HG03571 (cell line): ENCODE measurements around the gene CABP2.
"Not testable (repeated sequence)": the region's sequence is repeated elsewhere in the genome, so short reads cannot be mapped to it uniquely, and the experiment has no call there.

ENCODE experiments used
- ATAC-seq: cut with Tn5 transposase; IDR thresholded peaks from one replicate; pipeline ENCODE4 v1.9.1; 2021; ENCODE audit not compliant: unreplicated experiment

The CABP2 gene

DNA sequence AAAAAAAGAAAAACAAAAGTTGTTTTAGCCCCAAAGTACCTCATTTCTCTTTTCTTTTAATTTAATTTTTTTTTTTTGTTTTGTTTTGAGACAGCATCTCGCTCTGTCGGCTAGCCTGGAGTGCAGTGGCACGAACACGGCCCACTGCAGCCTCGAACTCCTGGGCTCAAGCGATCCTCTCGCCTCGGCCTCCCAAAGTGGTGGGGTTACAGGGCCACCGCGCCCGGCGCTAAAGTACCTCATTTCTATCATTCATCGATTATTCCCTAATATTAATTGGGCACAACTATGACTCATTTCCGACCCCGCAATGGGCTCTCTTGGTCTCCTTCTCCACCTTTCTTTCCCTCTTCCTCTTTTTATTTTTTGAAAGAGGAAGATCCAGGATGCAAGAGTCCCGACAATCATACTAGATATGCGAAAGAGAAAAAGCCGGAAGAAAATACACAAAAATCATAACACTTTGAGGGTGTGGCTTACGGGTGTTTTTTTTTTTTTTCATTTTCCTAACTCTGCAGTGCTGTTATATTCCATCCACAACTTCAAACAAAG is 40.9 kb downstream of the CABP2 start:
- peak; percentile 1 for ATAC-seq

DNA sequence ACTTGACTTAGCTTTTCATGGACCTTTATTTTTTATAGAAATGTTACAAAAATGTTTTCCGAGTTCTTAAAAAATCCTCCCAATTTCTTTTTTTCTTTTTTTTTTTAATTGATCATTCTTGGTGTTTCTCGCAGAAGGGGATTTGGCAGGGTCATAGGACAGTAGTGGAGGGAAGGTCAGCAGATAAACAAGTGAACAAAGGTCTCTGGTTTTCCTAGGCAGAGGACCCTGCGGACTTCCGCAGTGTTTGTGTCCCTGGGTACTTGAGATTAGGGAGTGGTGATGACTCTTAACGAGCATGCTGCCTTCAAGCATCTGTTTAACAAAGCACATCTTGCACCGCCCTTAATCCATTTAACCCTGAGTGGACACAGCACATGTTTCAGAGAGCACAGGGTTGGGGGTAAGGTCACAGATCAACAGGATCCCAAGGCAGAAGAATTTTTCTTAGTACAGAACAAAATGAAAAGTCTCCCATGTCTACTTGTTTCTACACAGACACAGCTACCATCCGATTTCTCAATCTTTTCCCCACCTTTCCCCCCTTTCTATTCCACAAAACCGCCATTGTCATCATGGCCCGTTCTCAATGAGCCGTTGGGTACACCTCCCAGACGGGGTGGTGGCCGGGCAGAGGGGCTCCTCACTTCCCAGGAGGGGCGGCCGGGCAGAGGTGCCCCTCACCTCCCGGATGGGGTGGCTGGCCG is 45.7 kb downstream of the CABP2 start:
- not testable (repeated sequence) for ATAC-seq

DNA sequence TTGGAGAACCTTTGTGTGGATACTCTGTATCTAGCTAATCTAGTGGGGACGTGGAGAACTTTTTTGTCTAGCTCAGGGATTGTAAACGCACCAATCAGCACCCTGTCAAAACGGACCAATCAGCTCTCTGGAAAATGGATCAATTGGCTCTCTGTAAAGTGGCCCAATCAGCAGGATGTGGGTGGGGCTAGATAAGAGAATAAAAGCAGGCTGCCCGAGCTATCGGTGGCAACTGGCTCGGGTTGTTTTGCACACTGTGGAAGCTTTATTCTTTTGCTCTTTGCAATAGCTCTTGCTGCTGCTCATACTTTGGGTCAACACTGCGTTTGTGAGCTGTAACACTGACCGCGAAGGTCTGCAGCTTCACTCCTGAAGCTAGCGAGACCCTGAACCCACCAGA is 46.6 kb downstream of the CABP2 start:
- ATAC-seq = not testable (repeated sequence)

DNA sequence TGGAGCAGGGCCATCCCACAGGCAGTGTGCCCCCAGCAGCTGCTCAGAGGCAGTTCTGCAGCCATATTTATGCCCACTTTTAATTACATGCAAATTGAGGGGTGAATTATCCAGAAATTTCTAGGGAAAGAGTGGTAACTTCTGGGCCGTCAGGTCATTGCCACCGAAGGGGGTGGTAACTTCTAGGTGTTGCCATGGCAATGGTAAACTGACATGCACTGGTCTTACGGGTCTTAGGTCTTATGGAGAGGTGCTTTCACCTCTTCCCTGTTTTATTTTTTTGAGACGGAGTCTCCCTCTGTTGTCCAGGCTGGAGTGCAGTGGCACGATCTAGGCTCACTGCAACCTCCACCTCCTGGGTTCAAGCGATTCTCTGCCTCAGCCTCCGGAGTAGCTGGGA is 50.4 kb downstream of the CABP2 start:
- ATAC-seq = no peak

DNA sequence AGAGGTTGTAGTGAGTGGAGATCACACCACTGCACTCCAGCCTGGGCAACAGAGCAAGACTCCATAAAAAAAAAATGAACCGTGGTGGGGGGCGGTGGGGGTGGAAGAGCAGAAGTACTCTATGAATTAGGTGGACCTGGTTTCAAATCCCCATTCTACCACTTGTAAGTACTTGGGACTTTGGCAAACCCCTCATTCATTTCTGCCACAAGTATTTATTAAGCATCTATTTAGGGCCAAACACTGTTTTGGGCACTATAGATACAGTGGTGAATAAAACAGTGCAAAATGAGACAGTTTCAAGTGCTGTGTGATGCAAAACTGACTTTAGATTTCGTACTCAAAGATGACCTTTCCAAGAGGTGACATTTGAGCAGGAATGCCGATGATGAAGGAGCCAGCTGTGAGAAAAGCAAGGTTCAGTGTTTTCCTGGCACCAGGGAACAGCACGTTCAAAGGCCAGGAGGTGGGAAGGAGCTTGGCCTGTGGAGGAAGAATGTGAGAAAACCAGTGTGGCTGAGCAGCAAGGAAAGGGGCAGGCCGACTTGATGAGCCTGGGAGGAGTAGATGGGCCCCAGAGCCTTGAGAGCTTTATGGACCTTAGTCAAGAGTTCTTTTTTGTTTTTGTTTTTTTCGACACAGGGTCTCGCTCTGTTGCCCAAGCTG is 52.8 kb downstream of the CABP2 start:
- no peak for ATAC-seq

DNA sequence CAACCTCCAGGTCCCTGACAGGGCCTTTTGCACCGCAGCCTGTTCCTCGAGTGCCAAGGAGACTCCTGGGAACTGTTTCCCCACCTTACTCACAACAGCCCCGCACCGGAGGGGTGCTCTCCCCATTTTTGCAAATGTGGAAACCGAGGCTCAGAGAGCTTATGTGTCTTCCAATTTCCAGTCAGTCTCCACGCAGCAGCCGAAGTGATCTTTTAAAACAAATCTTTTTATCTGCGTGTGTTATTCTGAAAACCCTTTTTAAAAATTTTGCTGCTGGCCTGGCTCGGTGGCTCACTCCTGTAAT is 53.8 kb downstream of the CABP2 start:
- ATAC-seq = no peak
